Stimulated activated naive B cell treated with anti-CD40 and anti-IgM and Interleukin-4, amounts not matched to agents 10 μg/mL and 1 μg/mL and 100 μg/mL, for 72 hours (primary cell): ENCODE measurements around the gene CCDC34.

Source experiments
- ATAC-seq, 2 donors: fragments of 150-1000 bp; cut with Tn5 transposase; replicated peaks; 2 replicates each; pipeline ENCODE4 v1.10.0; 2021; ENCODE audit warnings: moderate library complexity in 1 of 2
- DNase-seq: peaks from one replicate; pipeline ENCODE4 v3.0.0; 2021
- H3K27ac Mint-ChIP-seq: one replicate; pipeline ENCODE4 v1.8.0; 2022; ENCODE audit warnings: mild to moderate bottlenecking, mixed read lengths
- H3K27me3 Mint-ChIP-seq, 2 donors: one replicate each; pipeline ENCODE4 v1.8.0; 2022; ENCODE audit warnings: mixed read lengths in 2 of 2
- H3K36me3 Mint-ChIP-seq, 2 donors: one replicate each; pipeline ENCODE4 v1.8.0; 2022; ENCODE audit warnings: mixed read lengths in 2 of 2, mild to moderate bottlenecking in 1 of 2
- H3K4me1 Mint-ChIP-seq, 2 donors: one replicate each; pipeline ENCODE4 v1.8.0; 2022; ENCODE audit warnings: mixed read lengths in 2 of 2, mild to moderate bottlenecking in 1 of 2
- H3K4me3 Mint-ChIP-seq, 2 donors: one replicate each; pipeline ENCODE4 v1.8.0; 2022; ENCODE audit warnings: mild to moderate bottlenecking in 2 of 2, mixed read lengths in 2 of 2, moderate library complexity in 1 of 2
- H3K9me3 Mint-ChIP-seq, 2 donors: one replicate each; pipeline ENCODE4 v1.8.0; 2022; ENCODE audit warnings: mixed read lengths in 2 of 2, mild to moderate bottlenecking in 1 of 2

CCDC34 gene

GRCh38 chr11:27290261-27291050 lies 72.6 kb downstream of the CCDC34 start:
- no peak for DNase-seq
- H3K27ac Mint-ChIP-seq, result no peak overlapping the region
- H3K9me3 Mint-ChIP-seq, result peaks cover 21 to 26% of the 10 kb centered on the region in 2 donors
- H3K36me3 Mint-ChIP-seq, result peaks cover 2 to 3% of the 10 kb centered on the region in 2 donors
- no peak for ATAC-seq
- H3K4me3 Mint-ChIP-seq, result no peak overlapping the region
- H3K4me1 Mint-ChIP-seq, result no peaks in the 10 kb centered on the region
- peaks cover 0 to 6% of the 10 kb centered on the region in 2 donors for H3K27me3 Mint-ChIP-seq
